ENCODE data around the gene POU6F2. TPM values are rescaled to one million over a fixed set of nuclear protein-coding genes. Genes with fewer than 3 reads are reported as not detected.

POU6F2 gene
- polyA plus RNA-seq, 1 donor = 0.18 TPM

Other genes starting within 250 kb of the POU6F2 start
- 34.8 TPM for gene VPS41, start 68.7 kb upstream of the POU6F2 start, polyA plus RNA-seq (ENCODE audit: insufficient read length)

Measured in hindlimb muscle (tissue), 1 donor.